ENCODE data around the gene PEA15.

Gene PEA15

GRCh38 chr1:160244209-160244608 lies 39.0 kb downstream of the PEA15 start:
- Histone ChIP-seq H2BK12ac (ENCODE audit: low read length in 2 of 2) (no peak overlapping the region), H3K36me3 (ENCODE audit: control insufficient read depth in 1 of 2, insufficient read depth in 2 of 2, low read depth in 1 of 2, low read length in 2 of 2) (peaks cover 10 to 53% of the 10 kb centered on the region in 2 experiments)
- WGBS, result 92% methylated on average over 1 of the region's 1 CpG

GRCh38 chr1:160245434-160245833 lies 40.2 kb downstream of the PEA15 start:
- WGBS, result no CpG with 5 or more reads among the region's 1 CpG

More at GRCh38 chr1:160244209-160244608, 39.0 kb downstream of the PEA15 start:
- Histone ChIP-seq H4K91ac (ENCODE audit: low read length) (no peak overlapping the region), H3K9ac (ENCODE audit: low read length) (no peak overlapping the region), H3K14ac (ENCODE audit: low read length in 2 of 2) (no peak overlapping the region), H4K8ac (ENCODE audit: low read length) (no peak overlapping the region), H3K23ac (ENCODE audit: low read length in 2 of 2) (no peak overlapping the region), H2AK5ac (ENCODE audit: low read length, severe bottlenecking) (no peak overlapping the region), H2BK15ac (ENCODE audit: low read depth, poor library complexity, severe bottlenecking) (no peak overlapping the region), H2AFZ (ENCODE audit: low read depth, low read length) (no peak overlapping the region), H3K4me3 (ENCODE audit: insufficient read depth in 1 of 2, low read depth in 1 of 2, low read length in 2 of 2) (no peak overlapping the region), H3K4me2 (ENCODE audit: low read length, poor library complexity, severe bottlenecking) (no peak overlapping the region), H3K18ac (ENCODE audit: low read depth in 1 of 2, low read length in 2 of 2) (no peak overlapping the region), H3K27ac (ENCODE audit: low read length, poor library complexity, severe bottlenecking) (no peak overlapping the region), H3K79me1 (replicated peaks; ENCODE audit: low read length, poor library complexity, severe bottlenecking) (peaks cover 31% of the 10 kb centered on the region), H2BK5ac (ENCODE audit: low read depth, low read length, poor library complexity, severe bottlenecking) (no peak overlapping the region), H3K9me3 (ENCODE audit: control insufficient read depth, low read length) (no peaks in the 10 kb centered on the region), H2BK120ac (ENCODE audit: low read depth, low read length) (no peak overlapping the region), H3K27me3 (ENCODE audit: control insufficient read depth in 1 of 2, insufficient read depth in 1 of 2, low read length in 2 of 2) (no peaks in the 10 kb centered on the region), H3K4ac (ENCODE audit: low read depth in 1 of 2, low read length in 2 of 2) (no peak overlapping the region), H3K4me1 (ENCODE audit: control insufficient read depth, insufficient read depth, low read depth, low read length) (peaks cover 6% of the 10 kb centered on the region)
- DNase-seq, result no peak

GRCh38 chr1:160247053-160247452 lies 41.9 kb downstream of the PEA15 start:
- no peak overlapping the region for H3K4ac ChIP-seq (ENCODE audit: low read depth in 1 of 2, low read length in 2 of 2)

More at GRCh38 chr1:160245434-160245833, 40.2 kb downstream of the PEA15 start:
- Histone ChIP-seq H3K4me2 (ENCODE audit: low read length, poor library complexity, severe bottlenecking) (no peak overlapping the region), H2BK15ac (ENCODE audit: low read depth, poor library complexity, severe bottlenecking) (no peak overlapping the region), H3K4ac (ENCODE audit: low read depth in 1 of 2, low read length in 2 of 2) (no peak overlapping the region), H3K36me3 (ENCODE audit: control insufficient read depth in 1 of 2, insufficient read depth in 2 of 2, low read depth in 1 of 2, low read length in 2 of 2) (peaks cover 0 to 44% of the 10 kb centered on the region in 2 experiments), H4K8ac (ENCODE audit: low read length) (no peak overlapping the region), H3K9ac (ENCODE audit: low read length) (no peak overlapping the region), H3K79me1 (replicated peaks; ENCODE audit: low read length, poor library complexity, severe bottlenecking) (peaks cover 24% of the 10 kb centered on the region), H3K9me3 (ENCODE audit: control insufficient read depth, low read length) (no peaks in the 10 kb centered on the region), H3K4me3 (ENCODE audit: insufficient read depth in 1 of 2, low read depth in 1 of 2, low read length in 2 of 2) (no peak overlapping the region), H2AFZ (ENCODE audit: low read depth, low read length) (no peak overlapping the region), H2BK120ac (ENCODE audit: low read depth, low read length) (no peak overlapping the region), H4K91ac (ENCODE audit: low read length) (no peak overlapping the region), H3K18ac (ENCODE audit: low read depth in 1 of 2, low read length in 2 of 2) (no peak overlapping the region), H3K14ac (ENCODE audit: low read length in 2 of 2) (no peak overlapping the region), H3K27me3 (ENCODE audit: control insufficient read depth in 1 of 2, insufficient read depth in 1 of 2, low read length in 2 of 2) (no peaks in the 10 kb centered on the region), H2AK5ac (ENCODE audit: low read length, severe bottlenecking) (no peak overlapping the region), H3K4me1 (ENCODE audit: control insufficient read depth, insufficient read depth, low read depth, low read length) (peaks cover 6% of the 10 kb centered on the region), H2BK5ac (ENCODE audit: low read depth, low read length, poor library complexity, severe bottlenecking) (no peak overlapping the region), H3K23ac (ENCODE audit: low read length in 2 of 2) (no peak overlapping the region), H3K27ac (ENCODE audit: low read length, poor library complexity, severe bottlenecking) (no peak overlapping the region), H2BK12ac (ENCODE audit: low read length in 2 of 2) (no peak overlapping the region)
- no peak for DNase-seq

GRCh38 chr1:160251011-160251410 lies 45.8 kb downstream of the PEA15 start:
- Histone ChIP-seq H4K8ac (ENCODE audit: low read length) (no peak overlapping the region), H2AK5ac (ENCODE audit: low read length, severe bottlenecking) (no peak overlapping the region), H3K79me1 (replicated peaks; ENCODE audit: low read length, poor library complexity, severe bottlenecking) (peaks cover 24% of the 10 kb centered on the region), H2BK15ac (ENCODE audit: low read depth, poor library complexity, severe bottlenecking) (no peak overlapping the region), H3K36me3 (ENCODE audit: control insufficient read depth in 1 of 2, insufficient read depth in 2 of 2, low read depth in 1 of 2, low read length in 2 of 2) (peaks cover 8% of the 10 kb centered on the region in 2 experiments), H3K4me3 (ENCODE audit: insufficient read depth in 1 of 2, low read depth in 1 of 2, low read length in 2 of 2) (no peak overlapping the region), H3K4ac (ENCODE audit: low read depth in 1 of 2, low read length in 2 of 2) (no peak overlapping the region), H3K18ac (ENCODE audit: low read depth in 1 of 2, low read length in 2 of 2) (no peak overlapping the region), H3K27ac (ENCODE audit: low read length, poor library complexity, severe bottlenecking) (no peak overlapping the region), H2BK12ac (ENCODE audit: low read length in 2 of 2) (no peak overlapping the region), H3K9ac (ENCODE audit: low read length) (peak overlapping the region; percentile 48), H2BK5ac (ENCODE audit: low read depth, low read length, poor library complexity, severe bottlenecking) (no peak overlapping the region), H3K4me2 (ENCODE audit: low read length, poor library complexity, severe bottlenecking) (no peak overlapping the region), H2BK120ac (ENCODE audit: low read depth, low read length) (no peak overlapping the region), H3K23ac (ENCODE audit: low read length in 2 of 2) (no peak overlapping the region), H2AFZ (ENCODE audit: low read depth, low read length) (no peak overlapping the region), H3K9me3 (ENCODE audit: control insufficient read depth, low read length) (no peaks in the 10 kb centered on the region), H3K27me3 (ENCODE audit: control insufficient read depth in 1 of 2, insufficient read depth in 1 of 2, low read length in 2 of 2) (no peaks in the 10 kb centered on the region), H4K91ac (ENCODE audit: low read length) (no peak overlapping the region), H3K4me1 (ENCODE audit: control insufficient read depth, insufficient read depth, low read depth, low read length) (peaks cover 8% of the 10 kb centered on the region), H3K14ac (ENCODE audit: low read length in 2 of 2) (no peak overlapping the region)
- DNase-seq, result no peak

More at GRCh38 chr1:160247053-160247452, 41.9 kb downstream of the PEA15 start:
- no peak overlapping the region for H2AK5ac ChIP-seq (ENCODE audit: low read length, severe bottlenecking)
- no peak overlapping the region for H4K8ac ChIP-seq (ENCODE audit: low read length)
- no CpG with 5 or more reads among the region's 1 CpG for WGBS
- H3K4me3 ChIP-seq (ENCODE audit: insufficient read depth in 1 of 2, low read depth in 1 of 2, low read length in 2 of 2), result no peak overlapping the region
- H3K9me3 ChIP-seq (ENCODE audit: control insufficient read depth, low read length), result no peaks in the 10 kb centered on the region
- no peak overlapping the region for H3K4me2 ChIP-seq (ENCODE audit: low read length, poor library complexity, severe bottlenecking)
- no peak overlapping the region for H3K27ac ChIP-seq (ENCODE audit: low read length, poor library complexity, severe bottlenecking)
- no peak overlapping the region for H2BK120ac ChIP-seq (ENCODE audit: low read depth, low read length)
- H2BK12ac ChIP-seq (ENCODE audit: low read length in 2 of 2), result no peak overlapping the region
- H3K79me1 ChIP-seq (replicated peaks; ENCODE audit: low read length, poor library complexity, severe bottlenecking), result peaks cover 29% of the 10 kb centered on the region
- no peak overlapping the region for H2AFZ ChIP-seq (ENCODE audit: low read depth, low read length)
- peaks cover 6% of the 10 kb centered on the region for H3K4me1 ChIP-seq (ENCODE audit: control insufficient read depth, insufficient read depth, low read depth, low read length)
- H2BK5ac ChIP-seq (ENCODE audit: low read depth, low read length, poor library complexity, severe bottlenecking), result no peak overlapping the region
- no peak overlapping the region for H3K9ac ChIP-seq (ENCODE audit: low read length)
- no peak overlapping the region for H3K23ac ChIP-seq (ENCODE audit: low read length in 2 of 2)
- H3K36me3 ChIP-seq (ENCODE audit: control insufficient read depth in 1 of 2, insufficient read depth in 2 of 2, low read depth in 1 of 2, low read length in 2 of 2), result peaks cover 3 to 30% of the 10 kb centered on the region in 2 experiments
- DNase-seq, result no peak
- no peak overlapping the region for H3K18ac ChIP-seq (ENCODE audit: low read depth in 1 of 2, low read length in 2 of 2)
- H4K91ac ChIP-seq (ENCODE audit: low read length), result no peak overlapping the region
- no peak overlapping the region for H2BK15ac ChIP-seq (ENCODE audit: low read depth, poor library complexity, severe bottlenecking)
- H3K27me3 ChIP-seq (ENCODE audit: control insufficient read depth in 1 of 2, insufficient read depth in 1 of 2, low read length in 2 of 2), result no peaks in the 10 kb centered on the region
- H3K14ac ChIP-seq (ENCODE audit: low read length in 2 of 2), result no peak overlapping the region

Measured in mesenchymal stem cell (in vitro differentiated cells and primary cell).